H9 (cell line): ENCODE results near the gene SLC36A4. TPM values are rescaled to one million over a fixed set of nuclear protein-coding genes. Genes with fewer than 3 reads are reported as not detected.

Experiments
- DNase-seq: peaks from one replicate; pipeline ENCODE4 v3.0.0-alpha.2; 2017
- H2AFZ ChIP-seq: one replicate; pipeline ENCODE4 v1.6.1; 2013; ENCODE audit warnings: mild to moderate bottlenecking, low read length, control low read depth, moderate library complexity
- H2AK5ac ChIP-seq: 2 replicates; pipeline ENCODE4 v1.6.1; 2013; ENCODE audit warnings: low read length, control low read depth, mixed read lengths; ENCODE audit not compliant: insufficient read length
- H2BK120ac ChIP-seq: one replicate; pipeline ENCODE4 v1.6.1; 2013; ENCODE audit warnings: low read depth, mild to moderate bottlenecking, low read length, control low read depth, inconsistent platforms; ENCODE audit not compliant: poor library complexity, severe bottlenecking
- H2BK12ac ChIP-seq: 2 replicates; pipeline ENCODE4 v1.6.1; 2013; ENCODE audit warnings: low read length, control low read depth, mixed read lengths, low read depth; ENCODE audit not compliant: insufficient read length
- H2BK15ac ChIP-seq: 2 replicates; pipeline ENCODE4 v1.6.1; 2013; ENCODE audit warnings: low read depth, low read length, control low read depth
- H2BK20ac ChIP-seq: one replicate; pipeline ENCODE4 v1.6.1; 2013; ENCODE audit warnings: low read depth, mild to moderate bottlenecking, low read length, control low read depth, inconsistent platforms; ENCODE audit not compliant: poor library complexity, severe bottlenecking
- H2BK5ac ChIP-seq: 2 replicates; pipeline ENCODE4 v1.6.1; 2013; ENCODE audit warnings: low read length, control low read depth, mixed read lengths; ENCODE audit not compliant: insufficient read length
- H3K14ac ChIP-seq: 2 replicates; pipeline ENCODE4 v1.6.1; 2013; ENCODE audit warnings: low read length, control low read depth; ENCODE audit not compliant: insufficient read depth
- H3K18ac ChIP-seq: 2 replicates; pipeline ENCODE4 v1.6.1; 2013; ENCODE audit warnings: low read depth, mild to moderate bottlenecking, mixed read lengths, low read length, control low read depth; ENCODE audit not compliant: insufficient read length
- H3K23ac ChIP-seq: 2 replicates; pipeline ENCODE4 v1.6.1; 2013; ENCODE audit warnings: low read length, control low read depth, mixed read lengths, low read depth; ENCODE audit not compliant: insufficient read length
- H3K23me2 ChIP-seq: 2 replicates; pipeline ENCODE4 v1.6.1; 2013; ENCODE audit warnings: low read depth, mild to moderate bottlenecking, mixed read lengths, low read length, control low read depth; ENCODE audit not compliant: insufficient read length, poor library complexity, severe bottlenecking
- H3K27ac ChIP-seq: 2 replicates; pipeline ENCODE4 v1.5.1; 2013; ENCODE audit warnings: low read length, control low read depth, mixed read lengths, low read depth; ENCODE audit not compliant: insufficient read length
- H3K27me3 ChIP-seq: 2 replicates; pipeline ENCODE4 v1.6.1; 2013; ENCODE audit warnings: low read length, control low read depth, inconsistent platforms; ENCODE audit not compliant: insufficient read depth
- H3K4ac ChIP-seq: 2 replicates; pipeline ENCODE4 v1.6.1; 2013; ENCODE audit warnings: low read depth, mild to moderate bottlenecking, control low read depth, inconsistent platforms, low read length, moderate library complexity
- H3K4me1 ChIP-seq: 2 replicates; pipeline ENCODE4 v1.6.1; 2013; ENCODE audit warnings: low read length, control low read depth, inconsistent platforms; ENCODE audit not compliant: insufficient read depth
- H3K4me2 ChIP-seq: 2 replicates; pipeline ENCODE4 v1.6.1; 2013; ENCODE audit warnings: low read length, control low read depth, mixed read lengths; ENCODE audit not compliant: insufficient read length, insufficient read depth
- H3K56ac ChIP-seq: 2 replicates; pipeline ENCODE4 v1.6.1; 2013; ENCODE audit warnings: low read depth, mild to moderate bottlenecking, mixed read lengths, low read length, control low read depth; ENCODE audit not compliant: insufficient read length
- H3K79me1 ChIP-seq: 2 replicates; pipeline ENCODE4 v1.6.1; 2013; ENCODE audit warnings: low read depth, mild to moderate bottlenecking, moderate library complexity, low read length, control low read depth, inconsistent platforms; ENCODE audit not compliant: insufficient read depth, poor library complexity, severe bottlenecking
- H3K79me2 ChIP-seq: 2 replicates; pipeline ENCODE4 v1.6.1; 2013; ENCODE audit warnings: low read length, control low read depth, inconsistent platforms; ENCODE audit not compliant: insufficient read depth
- H3K9ac ChIP-seq: 2 replicates; pipeline ENCODE4 v1.6.1; 2013; ENCODE audit warnings: low read length, control low read depth, mixed read lengths; ENCODE audit not compliant: insufficient read length; ENCODE audit errors: extremely low read depth
- H3K9me3 ChIP-seq: one replicate; pipeline ENCODE4 v1.6.1; 2013; ENCODE audit warnings: low read depth, low read length, inconsistent platforms; ENCODE audit not compliant: control insufficient read depth
- H3T11ph ChIP-seq: one replicate; pipeline ENCODE4 v1.6.1; 2013; ENCODE audit warnings: mild to moderate bottlenecking, low read length, control low read depth, inconsistent platforms
- H4K20me1 ChIP-seq: one replicate; pipeline ENCODE4 v1.6.1; 2013; ENCODE audit not compliant: control insufficient read depth, insufficient read length, insufficient read depth
- H4K5ac ChIP-seq: 2 replicates; pipeline ENCODE4 v1.6.1; 2013; ENCODE audit warnings: low read depth, mild to moderate bottlenecking, mixed read lengths, low read length, control low read depth; ENCODE audit not compliant: insufficient read length
- H4K8ac ChIP-seq: replicated peaks from 2 replicates; pipeline ENCODE4 v1.6.1; 2013; ENCODE audit warnings: low read length, control low read depth, mixed read lengths, low read depth; ENCODE audit not compliant: insufficient read length
- H4K91ac ChIP-seq: 2 replicates; pipeline ENCODE4 v1.6.1; 2013; ENCODE audit warnings: low read depth, mild to moderate bottlenecking, moderate library complexity, mixed read lengths, low read length, control low read depth; ENCODE audit not compliant: insufficient read length
- H3K27ac Mint-ChIP-seq, 3 experiments: 2 replicates in 2 of 3; 3 replicates in 1 of 3; pipeline ENCODE4 v1.8.0; 2020 to 2021; ENCODE audit warnings: mixed read lengths in 3 of 3, mild to moderate bottlenecking in 1 of 3, moderate library complexity in 1 of 3
- H3K27me3 Mint-ChIP-seq: 2 replicates; pipeline ENCODE4 v1.8.0; 2021; ENCODE audit warnings: low read depth, mild to moderate bottlenecking, moderate library complexity, mixed read lengths
- H3K36me3 Mint-ChIP-seq, 3 experiments: 2 replicates in 2 of 3; 3 replicates in 1 of 3; pipeline ENCODE4 v1.8.0; 2020 to 2021; ENCODE audit warnings: low read depth in 3 of 3, mixed read lengths in 3 of 3; ENCODE audit not compliant: insufficient read depth in 1 of 3
- H3K4me1 Mint-ChIP-seq, 2 experiments: 2 replicates each; pipeline ENCODE4 v1.8.0; 2020; ENCODE audit warnings: mixed read lengths in 2 of 2
- H3K4me3 Mint-ChIP-seq, 2 experiments: 2 replicates in 1 of 2; 3 replicates in 1 of 2; pipeline ENCODE4 v1.8.0; 2020 to 2021; ENCODE audit warnings: mild to moderate bottlenecking in 2 of 2, mixed read lengths in 2 of 2, moderate library complexity in 1 of 2
- H3K9me3 Mint-ChIP-seq, 2 experiments: 2 replicates in 1 of 2; 3 replicates in 1 of 2; pipeline ENCODE4 v1.8.0; 2020; ENCODE audit warnings: mild to moderate bottlenecking in 2 of 2, mixed read lengths in 2 of 2, moderate library complexity in 1 of 2
- WGBS: extraction: QIAGEN DNeasy Blood & Tissue Kit; methylation state at CpG from one replicate; pipeline ENCODE4 v1.1.7; 2013; ENCODE audit warnings: missing lambda C conversion rate, low lambda C conversion rate, mixed read lengths; ENCODE audit not compliant: insufficient read length; ENCODE audit errors: extremely low coverage; 5-methylcytosine and 5-hydroxymethylcytosine counted together
- total RNA-seq: library from RNA; stranded (reverse); gene quantifications from 2 replicates; pipeline ENCODE4 v1.2.1, GENCODE V29; 2021
- TF ChIP-seq, protein P1 (sequence below): fragments of 200-600 bp; sonication (generic); conservative IDR thresholded peaks from 3 replicates; pipeline ENCODE4 v1.8.0; 2021; ENCODE audit warnings: antibody characterized with exemption, mild to moderate bottlenecking

The SLC36A4 gene
- total RNA-seq, 1 experiment from 2014 or later: 33.3 TPM

GRCh38 chr11:93238956-93239355 is 41.2 kb upstream of the SLC36A4 start:
- no CpG with 5 or more reads among the region's 2 CpGs for WGBS

More at GRCh38 chr11:93238956-93239355, 41.2 kb upstream of the SLC36A4 start:
- Histone ChIP-seq H2BK120ac (no peak overlapping the region), H3K9me3 (no peaks in the 10 kb centered on the region), H2BK5ac (no peak overlapping the region), H3K4ac (no peak overlapping the region), H2BK12ac (no peak overlapping the region), H4K8ac (no peak overlapping the region), H3K79me2 (no peaks in the 10 kb centered on the region; the same call in 1 of the 2 replicates), H3T11ph (no peak overlapping the region), H3K4me2 (no peak overlapping the region), H2AK5ac (no peak overlapping the region), H4K20me1 (no peaks in the 10 kb centered on the region), H2BK15ac (no peak overlapping the region), H3K23ac (no peak overlapping the region), H3K27ac (no peak overlapping the region), H3K14ac (no peak overlapping the region), H3K27me3 (no peaks in the 10 kb centered on the region; the same call in 1 of the 2 replicates), H3K23me2 (no peaks in the 10 kb centered on the region), H3K4me1 (no peaks in the 10 kb centered on the region), H4K91ac (no peak overlapping the region), H2BK20ac (no peak overlapping the region), H3K56ac (no peak overlapping the region), H4K5ac (no peak overlapping the region), H2AFZ (no peak overlapping the region), H3K9ac (no peak overlapping the region), H3K79me1 (no peaks in the 10 kb centered on the region), H3K18ac (no peak overlapping the region)
- Mint-ChIP-seq H3K27ac (no peak overlapping the region), H3K4me1 (peaks cover 2 to 5% of the 10 kb centered on the region in 2 experiments), H3K4me3 (no peak overlapping the region), H3K9me3 (no peaks in the 10 kb centered on the region), H3K27me3 (no peaks in the 10 kb centered on the region; the same call in 1 of the 2 replicates), H3K36me3 (no peaks in the 10 kb centered on the region)
- TF ChIP-seq, protein P1, sequence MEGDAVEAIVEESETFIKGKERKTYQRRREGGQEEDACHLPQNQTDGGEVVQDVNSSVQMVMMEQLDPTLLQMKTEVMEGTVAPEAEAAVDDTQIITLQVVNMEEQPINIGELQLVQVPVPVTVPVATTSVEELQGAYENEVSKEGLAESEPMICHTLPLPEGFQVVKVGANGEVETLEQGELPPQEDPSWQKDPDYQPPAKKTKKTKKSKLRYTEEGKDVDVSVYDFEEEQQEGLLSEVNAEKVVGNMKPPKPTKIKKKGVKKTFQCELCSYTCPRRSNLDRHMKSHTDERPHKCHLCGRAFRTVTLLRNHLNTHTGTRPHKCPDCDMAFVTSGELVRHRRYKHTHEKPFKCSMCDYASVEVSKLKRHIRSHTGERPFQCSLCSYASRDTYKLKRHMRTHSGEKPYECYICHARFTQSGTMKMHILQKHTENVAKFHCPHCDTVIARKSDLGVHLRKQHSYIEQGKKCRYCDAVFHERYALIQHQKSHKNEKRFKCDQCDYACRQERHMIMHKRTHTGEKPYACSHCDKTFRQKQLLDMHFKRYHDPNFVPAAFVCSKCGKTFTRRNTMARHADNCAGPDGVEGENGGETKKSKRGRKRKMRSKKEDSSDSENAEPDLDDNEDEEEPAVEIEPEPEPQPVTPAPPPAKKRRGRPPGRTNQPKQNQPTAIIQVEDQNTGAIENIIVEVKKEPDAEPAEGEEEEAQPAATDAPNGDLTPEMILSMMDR: no peak
- DNase-seq: no peak
